ENCODE measurements around the gene MYD88.

The MYD88 gene

GRCh38 chr3:38163117-38163840 is 24.8 kb downstream of the MYD88 start:
- Mint-ChIP-seq H3K9me3 (no peaks in the 10 kb centered on the region), H3K27me3 (no peaks in the 10 kb centered on the region), H3K27ac (no peak overlapping the region), H3K4me3 (no peak overlapping the region), H3K36me3 (ENCODE audit: insufficient read depth) (peaks cover 23% of the 10 kb centered on the region), H3K4me1 (ENCODE audit: low read depth in 2 of 2) (peaks cover 23 to 31% of the 10 kb centered on the region in 2 donors)
- DNase-seq (peak in 1 of 3 experiments; percentile 16), ATAC-seq (replicated peaks) (no peak)

GRCh38 chr3:38163841-38164642 is 25.6 kb downstream of the MYD88 start:
- peaks cover 26 to 39% of the 10 kb centered on the region in 2 donors for H3K4me1 Mint-ChIP-seq (ENCODE audit: low read depth in 2 of 2)
- peak overlapping the region; percentile 99 to 100 for H3K27ac Mint-ChIP-seq
- peak overlapping the region; percentile 87 to 96 for H3K4me3 Mint-ChIP-seq
- DNase-seq, result no peak
- no peaks in the 10 kb centered on the region for H3K9me3 Mint-ChIP-seq
- peaks cover 23% of the 10 kb centered on the region for H3K36me3 Mint-ChIP-seq (ENCODE audit: insufficient read depth)
- H3K27me3 Mint-ChIP-seq, result no peaks in the 10 kb centered on the region
- ATAC-seq (replicated peaks), result no peak

- Mint-ChIP-seq H3K9me3 (no peaks in the 10 kb centered on the region), H3K4me1 (ENCODE audit: low read depth in 2 of 2) (peaks cover 31 to 43% of the 10 kb centered on the region in 2 donors), H3K27me3 (no peaks in the 10 kb centered on the region), H3K4me3 (peak overlapping the region; percentile 87 to 96), H3K27ac (peak overlapping the region; percentile 99 to 100), H3K36me3 (ENCODE audit: insufficient read depth) (peaks cover 23% of the 10 kb centered on the region)
- DNase-seq (no peak), ATAC-seq (replicated peaks) (peak; percentile 14)
Observed at GRCh38 chr3:38164643-38164951, 26.1 kb downstream of the MYD88 start.

GRCh38 chr3:38164952-38165721 is 26.7 kb downstream of the MYD88 start, which contains the start of gene OXSR1:
Gene OXSR1 (plus strand): TSS chr3:38165537. CDS start chr3:38165877, 340 bp downstream.
- ATAC-seq (replicated peaks) (peak; percentile 87), DNase-seq (peak; percentile 96 to 98 (median 97))
- Mint-ChIP-seq H3K4me3 (peak within 1 kb of the TSS; percentile 87 to 96), H3K27ac (peak within 1 kb of the TSS; percentile 99 to 100), H3K9me3 (no peaks in the 10 kb centered on the region), H3K4me1 (ENCODE audit: low read depth in 2 of 2) (peaks cover 32 to 44% of the 10 kb centered on the region in 2 donors), H3K27me3 (no peaks in the 10 kb centered on the region), H3K36me3 (ENCODE audit: insufficient read depth) (peaks cover 23% of the 10 kb centered on the region)

- ATAC-seq (replicated peaks), result peak; percentile 1
- peak overlapping the region; percentile 87 to 96 for H3K4me3 Mint-ChIP-seq
- no peaks in the 10 kb centered on the region for H3K9me3 Mint-ChIP-seq
- peaks cover 23% of the 10 kb centered on the region for H3K36me3 Mint-ChIP-seq (ENCODE audit: insufficient read depth)
- no peaks in the 10 kb centered on the region for H3K27me3 Mint-ChIP-seq
- no peak for DNase-seq
- peaks cover 38 to 46% of the 10 kb centered on the region in 2 donors for H3K4me1 Mint-ChIP-seq (ENCODE audit: low read depth in 2 of 2)
- H3K27ac Mint-ChIP-seq, result peak overlapping the region; percentile 99 to 100
Observed at GRCh38 chr3:38165722-38166387, 27.4 kb downstream of the MYD88 start.

- no peaks in the 10 kb centered on the region for H3K27me3 Mint-ChIP-seq
- ATAC-seq (replicated peaks), result no peak
- H3K9me3 Mint-ChIP-seq, result no peaks in the 10 kb centered on the region
- H3K27ac Mint-ChIP-seq, result peak overlapping the region; percentile 45 to 57
- DNase-seq, result no peak
- H3K4me1 Mint-ChIP-seq (ENCODE audit: low read depth in 2 of 2), result peaks cover 44 to 55% of the 10 kb centered on the region in 2 donors
- peaks cover 23% of the 10 kb centered on the region for H3K36me3 Mint-ChIP-seq (ENCODE audit: insufficient read depth)
- H3K4me3 Mint-ChIP-seq, result peak overlapping the region in 1 of 2 donors; percentile 87
Observed at GRCh38 chr3:38167591-38167990, 29.1 kb downstream of the MYD88 start.

- Mint-ChIP-seq H3K4me3 (peak overlapping the region in 1 of 2 donors; percentile 2), H3K27ac (peak overlapping the region; percentile 45 to 57), H3K36me3 (ENCODE audit: insufficient read depth) (peaks cover 23% of the 10 kb centered on the region), H3K27me3 (no peaks in the 10 kb centered on the region), H3K9me3 (no peaks in the 10 kb centered on the region), H3K4me1 (ENCODE audit: low read depth in 2 of 2) (peaks cover 49 to 57% of the 10 kb centered on the region in 2 donors)
- no peak for DNase-seq
- ATAC-seq (replicated peaks), result no peak
Observed at GRCh38 chr3:38168151-38169026, 29.9 kb downstream of the MYD88 start.

- peaks cover 23% of the 10 kb centered on the region for H3K36me3 Mint-ChIP-seq (ENCODE audit: insufficient read depth)
- peak overlapping the region; percentile 45 to 72 for H3K27ac Mint-ChIP-seq
- no peak for ATAC-seq (replicated peaks)
- no peak for DNase-seq
- no peaks in the 10 kb centered on the region for H3K27me3 Mint-ChIP-seq
- no peak overlapping the region for H3K4me3 Mint-ChIP-seq
- no peaks in the 10 kb centered on the region for H3K9me3 Mint-ChIP-seq
- H3K4me1 Mint-ChIP-seq (ENCODE audit: low read depth in 2 of 2), result peaks cover 55 to 63% of the 10 kb centered on the region in 2 donors
Observed at GRCh38 chr3:38169027-38169317, 30.5 kb downstream of the MYD88 start.

- DNase-seq (no peak), ATAC-seq (replicated peaks) (no peak)
- H3K4me3 Mint-ChIP-seq, result no peak overlapping the region
- H3K27me3 Mint-ChIP-seq, result no peaks in the 10 kb centered on the region
- H3K9me3 Mint-ChIP-seq, result no peaks in the 10 kb centered on the region
- no peak overlapping the region for H3K27ac Mint-ChIP-seq
- H3K4me1 Mint-ChIP-seq (ENCODE audit: low read depth in 2 of 2), result peaks cover 57 to 67% of the 10 kb centered on the region in 2 donors
- H3K36me3 Mint-ChIP-seq (ENCODE audit: insufficient read depth), result peaks cover 9% of the 10 kb centered on the region
Observed at GRCh38 chr3:38170722-38171121, 32.3 kb downstream of the MYD88 start.

GRCh38 chr3:38171622-38172021 is 33.2 kb downstream of the MYD88 start:
- Mint-ChIP-seq H3K27ac (peak overlapping the region; percentile 30 to 36), H3K9me3 (no peaks in the 10 kb centered on the region), H3K4me3 (no peak overlapping the region), H3K36me3 (ENCODE audit: insufficient read depth) (peaks cover 5% of the 10 kb centered on the region), H3K27me3 (no peaks in the 10 kb centered on the region), H3K4me1 (ENCODE audit: low read depth in 2 of 2) (peaks cover 53 to 60% of the 10 kb centered on the region in 2 donors)
- DNase-seq, result no peak
- ATAC-seq (replicated peaks), result no peak

- Mint-ChIP-seq H3K27ac (peak overlapping the region; percentile 8 to 30), H3K36me3 (ENCODE audit: insufficient read depth) (no peaks in the 10 kb centered on the region), H3K4me1 (ENCODE audit: low read depth in 2 of 2) (peaks cover 49 to 50% of the 10 kb centered on the region in 2 donors), H3K9me3 (no peaks in the 10 kb centered on the region), H3K27me3 (no peaks in the 10 kb centered on the region), H3K4me3 (peak overlapping the region; percentile 15 to 64)
- ATAC-seq (replicated peaks) (peak; percentile 51), DNase-seq (no peak)
Observed at GRCh38 chr3:38173834-38174418, 35.5 kb downstream of the MYD88 start.

GRCh38 chr3:38177181-38177580 is 38.7 kb downstream of the MYD88 start:
- H3K27ac Mint-ChIP-seq, result peak overlapping the region; percentile 61 to 62
- no peak overlapping the region for H3K4me3 Mint-ChIP-seq
- H3K9me3 Mint-ChIP-seq, result no peaks in the 10 kb centered on the region
- ATAC-seq (replicated peaks), result no peak
- peaks cover 12% of the 10 kb centered on the region for H3K36me3 Mint-ChIP-seq (ENCODE audit: insufficient read depth)
- no peak for DNase-seq
- H3K4me1 Mint-ChIP-seq (ENCODE audit: low read depth in 2 of 2), result peaks cover 41 to 47% of the 10 kb centered on the region in 2 donors
- H3K27me3 Mint-ChIP-seq, result no peaks in the 10 kb centered on the region
